Endothelial cell of hepatic sinusoid (primary cell): ENCODE results near the gene PARP9.
"Not testable (repeated sequence)": the region's sequence is repeated elsewhere in the genome, so short reads cannot be mapped to it uniquely, and the experiment has no call there.

Source experiments
- in situ Hi-C: cut with HindIII; loops from 2 replicates; pipeline ENCODE4 v1.10.0; 2017; ENCODE audit warnings: low sequenced_read_pairs

PARP9 gene

GRCh38 chr3:122576174-122576940 is 12.3 kb upstream of the PARP9 start:
- in situ Hi-C loops = no loop called here

GRCh38 chr3:122572940-122573412 is 8.9 kb upstream of the PARP9 start:
- in situ Hi-C loops = loop anchor here (5.0 kb wide), 2 partner anchors 66 to 89 kb away; no protein-coding TSS in a partner anchor

- in situ Hi-C loops = no loop called here
Measured at GRCh38 chr3:122568755-122569154, 4.7 kb upstream of the PARP9 start.

GRCh38 chr3:122568131-122568530 is 4.0 kb upstream of the PARP9 start:
- in situ Hi-C loops = not testable (repeated sequence)

GRCh38 chr3:122563717-122564025 is 429 bp downstream of the PARP9 start:
- in situ Hi-C loops = no loop called here

- in situ Hi-C loops = no loop called here
Measured at GRCh38 chr3:122562923-122563716, 980 bp downstream of the PARP9 start.

- in situ Hi-C loops = no loop called here
Measured at GRCh38 chr3:122560680-122561079, 3.4 kb downstream of the PARP9 start.

- in situ Hi-C loops = no loop called here
Measured at GRCh38 chr3:122559906-122560305, 4.2 kb downstream of the PARP9 start.

- in situ Hi-C loops = no loop called here
Measured at GRCh38 chr3:122558605-122559004, 5.5 kb downstream of the PARP9 start.

GRCh38 chr3:122557356-122557755 is 6.7 kb downstream of the PARP9 start:
- in situ Hi-C loops = no loop called here

- in situ Hi-C loops = no loop called here
Measured at GRCh38 chr3:122555275-122556071, 8.6 kb downstream of the PARP9 start.

- in situ Hi-C loops = no loop called here
Measured at GRCh38 chr3:122553171-122553570, 10.9 kb downstream of the PARP9 start.

- in situ Hi-C loops = no loop called here
Measured at GRCh38 chr3:122548619-122549018, 15.5 kb downstream of the PARP9 start.

GRCh38 chr3:122548076-122548475 is 16.0 kb downstream of the PARP9 start:
- in situ Hi-C loops = no loop called here

GRCh38 chr3:122546151-122546550 is 17.9 kb downstream of the PARP9 start:
- in situ Hi-C loops = no loop called here

GRCh38 chr3:122538956-122539490 is 25.1 kb downstream of the PARP9 start:
- in situ Hi-C loops = no loop called here

- in situ Hi-C loops = no loop called here
Measured at GRCh38 chr3:122536632-122537001, 27.5 kb downstream of the PARP9 start.

- in situ Hi-C loops = no loop called here
Measured at GRCh38 chr3:122535964-122536631, 28.0 kb downstream of the PARP9 start.

- in situ Hi-C loops = no loop called here
Measured at GRCh38 chr3:122533931-122534334, 30.2 kb downstream of the PARP9 start.

- in situ Hi-C loops = no loop called here
Measured at GRCh38 chr3:122533480-122533879, 30.6 kb downstream of the PARP9 start.

GRCh38 chr3:122530164-122530563 is 33.9 kb downstream of the PARP9 start:
- in situ Hi-C loops = no loop called here
